Stimulated activated CD8-positive, alpha-beta memory T cell treated with anti-CD3 and anti-CD28 coated beads, Interleukin-15, amount 100 ng/mL, for 1 hour (primary cell): Measurements from ENCODE around the gene HIVEP3.

ENCODE experiments used
- DNase-seq: peaks from one replicate; pipeline ENCODE4 v3.0.0-alpha.2; 2020; ENCODE audit warnings: low read depth

The HIVEP3 gene

DNA sequence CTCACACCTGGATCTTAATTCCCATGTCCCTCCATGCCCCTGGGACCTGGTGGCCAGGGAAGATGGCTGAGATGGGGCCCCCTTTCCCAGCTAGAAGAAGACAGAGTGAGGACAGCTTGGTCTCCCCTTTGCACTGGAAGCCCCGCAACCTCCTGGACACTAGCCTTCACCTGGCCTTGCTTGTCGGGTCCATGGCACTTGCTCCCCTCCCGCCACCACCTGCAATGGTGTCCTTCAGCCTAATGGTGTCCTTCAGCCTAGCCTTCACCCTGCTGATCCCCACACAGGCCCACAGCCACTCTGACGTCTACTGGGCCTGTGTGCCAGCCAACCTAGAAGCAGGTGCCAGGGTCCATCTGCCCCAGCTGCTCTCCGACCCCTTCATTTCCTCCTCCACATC lies 388.3 kb downstream of the HIVEP3 start:
- DNase-seq: no peak

DNA sequence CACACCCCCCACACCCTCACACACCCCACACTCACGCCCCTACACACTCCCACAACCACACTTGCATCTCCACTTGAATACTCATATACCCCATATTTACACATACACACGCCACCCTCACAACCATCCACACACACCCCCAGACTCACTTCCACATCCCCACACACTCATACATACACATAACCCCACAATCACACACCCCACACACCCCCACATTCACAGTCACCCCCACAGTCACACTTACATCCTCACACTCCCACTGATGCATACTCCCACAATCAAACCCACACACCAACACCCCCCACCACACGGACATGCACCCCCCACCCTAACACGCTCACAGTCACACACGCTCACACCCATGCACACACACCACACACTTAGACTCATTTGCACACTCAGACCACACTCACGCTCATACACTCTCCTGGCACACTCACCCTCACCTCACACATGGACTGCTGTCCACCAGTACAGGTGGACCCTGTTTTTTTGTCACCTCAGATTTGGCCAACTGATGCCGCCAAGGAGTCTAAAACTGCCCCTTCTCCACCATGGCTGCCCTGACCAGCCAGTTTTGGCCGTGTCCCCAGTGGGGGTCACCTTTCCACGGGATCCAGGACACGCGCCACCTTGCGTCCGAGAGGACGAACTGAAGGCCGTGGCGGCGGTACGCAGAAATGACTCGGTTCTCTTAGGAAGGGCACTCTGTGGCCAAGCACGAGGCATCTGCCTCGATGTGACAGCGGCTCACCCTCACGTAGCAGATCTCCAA lies 388.9 kb downstream of the HIVEP3 start:
- DNase-seq: no peak

DNA sequence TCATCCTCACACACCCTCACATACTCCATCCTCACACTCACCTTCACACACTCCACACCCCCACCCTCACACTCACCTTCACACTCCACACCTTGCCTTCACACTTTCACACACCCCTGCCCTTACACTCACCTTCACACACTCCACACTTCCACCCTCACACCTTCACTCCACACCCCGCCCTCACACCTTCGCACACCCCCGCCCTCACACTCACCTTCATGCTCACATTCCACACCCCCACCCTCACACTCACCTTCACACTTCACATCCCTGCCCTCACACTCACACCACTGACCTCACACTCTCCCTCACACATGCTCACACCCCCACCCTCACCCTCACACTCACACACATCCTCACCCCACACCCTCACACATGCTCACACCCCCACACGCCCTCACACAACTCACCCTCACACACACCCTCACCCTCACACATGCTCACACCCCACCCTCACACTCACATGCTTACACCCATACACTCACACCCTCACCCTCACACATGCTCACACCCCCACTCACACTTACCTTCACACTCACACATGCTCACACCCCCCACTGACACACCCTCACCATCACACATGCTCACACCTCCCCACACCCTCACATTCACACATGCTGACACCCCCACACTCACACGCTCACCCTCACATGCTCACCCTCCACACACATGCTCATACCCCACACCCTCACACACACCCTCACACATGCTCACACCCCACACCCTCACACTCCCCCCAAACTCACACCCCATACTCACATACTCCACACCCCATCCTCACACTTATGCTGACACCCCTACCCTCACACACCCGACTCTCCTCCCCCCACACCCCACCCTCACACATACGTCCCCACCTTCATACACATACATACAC lies 389.8 kb downstream of the HIVEP3 start:
- no peak for DNase-seq

DNA sequence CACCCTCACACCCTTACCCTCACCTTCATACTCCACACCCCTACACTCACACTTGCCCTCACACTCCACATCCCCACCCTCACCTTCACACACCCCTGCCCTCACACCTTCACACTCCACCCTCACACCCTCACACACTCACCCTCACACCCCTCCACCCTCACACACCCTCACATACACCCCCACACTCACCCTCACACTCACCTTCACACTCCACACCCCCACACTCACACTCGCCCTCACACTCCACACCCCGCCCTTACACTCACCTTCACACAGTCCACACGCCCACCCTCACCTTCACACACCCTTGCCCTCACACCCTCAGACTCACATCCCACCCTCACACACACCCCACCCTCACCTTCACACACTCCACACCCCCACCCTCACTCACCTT lies 390.6 kb downstream of the HIVEP3 start:
- DNase-seq: no peak

DNA sequence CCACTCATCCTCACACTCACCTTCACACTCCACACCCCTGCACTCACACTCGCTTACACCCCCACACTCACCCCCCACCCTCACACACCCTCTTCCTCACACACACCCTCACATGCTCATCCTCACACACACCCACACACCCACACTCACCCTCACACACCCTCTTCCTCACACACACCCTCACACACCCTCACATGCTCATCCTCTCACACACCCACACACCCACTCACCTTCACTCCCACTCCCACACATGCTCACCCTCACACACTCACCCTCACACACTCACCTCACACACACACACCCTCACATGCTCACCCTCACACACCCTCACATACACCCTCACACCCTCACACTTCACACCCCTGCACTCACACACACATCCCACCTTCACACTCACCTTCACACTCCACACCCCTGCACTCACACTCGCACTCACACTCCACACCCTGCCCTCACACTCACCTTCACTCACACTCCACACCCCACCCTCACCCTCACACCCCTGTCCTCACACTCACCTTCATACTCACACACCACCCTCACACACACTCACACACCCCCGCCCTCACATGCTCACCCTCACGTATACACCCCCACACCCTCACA lies 391.7 kb downstream of the HIVEP3 start:
- no peak for DNase-seq

DNA sequence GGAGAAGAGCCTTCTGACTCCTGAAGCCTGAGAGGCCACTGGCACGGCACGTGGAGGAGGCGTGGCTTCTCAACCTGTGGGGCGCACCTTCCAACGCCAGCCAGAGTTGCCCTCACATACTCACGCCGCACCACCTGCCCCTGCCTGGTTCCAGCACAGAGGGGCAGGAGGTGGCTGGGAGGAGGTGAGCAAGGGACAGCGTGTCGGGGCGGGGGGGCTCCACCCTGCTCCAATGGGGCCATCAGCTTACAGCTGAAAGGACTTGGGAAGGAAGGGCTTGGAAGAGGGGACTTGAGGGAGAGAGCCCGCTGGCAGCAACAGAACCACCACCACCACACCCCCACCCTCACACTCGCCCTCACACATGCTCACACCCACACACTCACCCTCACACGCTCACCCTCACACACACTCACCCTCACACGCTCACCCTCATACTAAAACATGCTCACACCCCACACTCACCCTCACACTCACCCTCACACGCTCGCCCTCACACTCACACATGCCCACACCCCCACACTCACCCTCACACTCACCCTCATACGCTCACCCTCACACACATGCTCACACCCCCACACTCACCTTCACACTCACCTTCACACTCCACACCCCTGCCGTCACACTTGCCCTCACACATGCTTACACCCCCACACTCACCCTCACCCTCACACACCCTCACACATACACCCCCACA lies 392.7 kb downstream of the HIVEP3 start:
- DNase-seq: no peak

DNA sequence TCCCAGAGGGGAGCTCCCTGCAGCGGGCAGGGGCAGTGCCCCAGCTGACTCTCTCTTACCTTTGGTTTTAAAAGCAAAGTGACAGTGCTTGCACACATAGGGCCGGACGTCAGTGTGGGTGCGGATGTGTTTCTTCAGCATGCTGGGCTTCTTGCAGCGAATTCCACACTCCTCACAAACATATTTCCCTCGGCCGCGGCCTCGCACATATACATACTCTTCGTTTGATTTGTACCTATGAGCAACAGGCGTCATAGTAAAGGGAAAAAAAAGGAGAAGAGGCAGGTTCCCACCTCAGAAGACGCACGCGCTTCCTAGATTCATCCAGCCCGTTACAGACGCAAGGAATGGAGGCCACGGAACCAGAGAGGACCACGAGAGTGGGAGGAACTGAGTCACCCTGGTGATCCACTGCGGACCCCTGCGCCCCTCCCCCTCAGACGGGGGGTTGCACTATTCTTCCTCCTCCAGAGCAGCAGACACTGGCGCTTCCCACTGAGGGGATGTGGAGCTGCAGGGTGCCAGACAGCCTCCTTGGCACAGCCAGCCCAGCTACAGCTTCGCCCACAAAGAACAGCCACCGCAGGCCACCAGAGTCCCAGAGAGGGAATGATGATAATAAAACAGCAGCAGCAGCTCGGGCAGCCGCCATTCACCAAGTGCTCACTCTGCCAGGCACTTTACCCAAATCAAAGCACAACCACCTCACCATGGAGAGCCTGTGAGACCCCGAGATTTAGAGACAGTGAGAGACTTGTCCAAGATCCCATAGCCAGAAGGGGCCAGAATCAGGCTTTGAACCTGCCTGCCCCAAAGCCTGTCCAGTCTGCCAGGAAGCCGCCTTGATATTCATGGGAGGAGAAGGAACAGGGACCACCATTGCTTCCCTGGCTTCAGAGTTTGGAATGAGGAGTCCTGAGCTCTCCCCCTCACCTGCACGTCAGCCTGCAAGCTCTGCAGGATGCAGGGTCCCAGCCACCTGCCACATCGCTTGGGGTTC lies 393.7 kb downstream of the HIVEP3 start:
- no peak for DNase-seq

DNA sequence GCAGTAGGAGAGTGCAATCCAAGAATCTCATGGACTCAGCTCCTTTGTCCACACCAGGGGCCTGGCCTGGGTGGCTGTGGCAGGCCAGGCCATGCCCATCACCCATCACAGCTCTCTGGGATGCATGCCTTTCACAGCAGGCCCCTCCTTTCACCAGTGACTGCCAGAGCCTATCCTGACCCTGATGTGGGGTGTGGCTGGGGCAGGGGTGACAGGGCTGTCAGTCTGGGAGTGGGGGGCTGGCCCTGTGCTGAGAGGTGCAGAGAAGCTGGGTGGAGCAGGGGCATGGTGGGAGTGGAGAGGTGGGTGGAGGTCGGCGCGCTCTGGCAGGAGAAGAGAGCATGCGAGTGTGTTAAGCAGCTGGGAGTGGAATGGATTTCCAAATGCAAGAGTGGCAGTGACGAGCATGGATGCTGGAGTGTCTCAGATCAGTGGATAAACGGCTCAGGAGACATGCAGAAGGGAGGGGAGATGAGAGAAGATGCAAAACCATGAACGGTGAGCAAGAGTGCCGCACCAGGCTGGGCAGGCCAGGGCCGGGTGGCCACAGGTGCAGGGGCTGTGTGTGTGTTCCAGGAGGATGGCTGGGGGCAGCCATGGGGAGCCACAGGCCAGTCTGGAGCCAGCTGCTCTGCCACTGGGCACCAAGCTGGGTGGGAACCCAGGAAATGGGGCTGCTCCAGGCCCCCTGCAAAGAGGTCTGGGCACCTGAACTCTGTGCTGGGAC lies 394.6 kb downstream of the HIVEP3 start:
- DNase-seq: no peak

DNA sequence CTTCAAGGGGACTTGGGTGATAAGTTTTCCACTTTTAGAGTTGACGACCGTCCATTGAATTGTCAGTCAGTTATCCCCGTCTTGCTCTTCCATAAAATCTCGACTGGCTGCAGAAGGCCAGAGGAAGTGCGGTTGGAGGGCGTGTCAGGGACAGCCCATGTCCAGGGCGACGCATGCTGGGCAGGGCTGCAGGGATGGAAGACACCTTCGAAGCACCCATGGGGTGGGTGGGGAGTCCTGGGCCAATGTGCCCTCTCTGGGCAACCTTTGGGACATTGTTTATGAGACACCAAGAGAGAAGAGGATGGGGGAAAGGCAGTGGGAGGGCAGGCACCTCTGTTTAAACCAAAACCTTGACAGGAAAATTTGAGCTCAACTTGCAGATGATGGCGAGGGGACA lies 395.7 kb downstream of the HIVEP3 start:
- DNase-seq: no peak

DNA sequence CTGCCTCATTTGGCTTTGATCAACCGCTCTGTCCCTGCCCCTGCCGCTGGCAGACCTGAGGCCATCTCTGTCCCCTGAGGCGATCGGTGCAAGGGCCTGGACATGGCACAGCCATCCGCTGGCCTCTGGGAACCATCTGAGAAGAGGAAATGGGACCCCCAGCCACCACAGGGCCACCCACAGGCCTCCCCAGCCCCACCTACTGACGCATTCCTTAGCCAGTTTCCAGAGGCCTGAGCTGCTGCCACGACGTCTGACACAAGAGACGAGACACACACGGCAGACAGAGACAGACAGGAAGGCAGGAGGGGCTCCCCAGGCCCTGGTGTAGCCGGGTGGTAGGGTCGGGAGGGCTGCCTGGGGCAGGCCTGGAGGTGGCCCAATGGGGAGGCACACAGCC lies 397.0 kb downstream of the HIVEP3 start:
- DNase-seq: no peak

DNA sequence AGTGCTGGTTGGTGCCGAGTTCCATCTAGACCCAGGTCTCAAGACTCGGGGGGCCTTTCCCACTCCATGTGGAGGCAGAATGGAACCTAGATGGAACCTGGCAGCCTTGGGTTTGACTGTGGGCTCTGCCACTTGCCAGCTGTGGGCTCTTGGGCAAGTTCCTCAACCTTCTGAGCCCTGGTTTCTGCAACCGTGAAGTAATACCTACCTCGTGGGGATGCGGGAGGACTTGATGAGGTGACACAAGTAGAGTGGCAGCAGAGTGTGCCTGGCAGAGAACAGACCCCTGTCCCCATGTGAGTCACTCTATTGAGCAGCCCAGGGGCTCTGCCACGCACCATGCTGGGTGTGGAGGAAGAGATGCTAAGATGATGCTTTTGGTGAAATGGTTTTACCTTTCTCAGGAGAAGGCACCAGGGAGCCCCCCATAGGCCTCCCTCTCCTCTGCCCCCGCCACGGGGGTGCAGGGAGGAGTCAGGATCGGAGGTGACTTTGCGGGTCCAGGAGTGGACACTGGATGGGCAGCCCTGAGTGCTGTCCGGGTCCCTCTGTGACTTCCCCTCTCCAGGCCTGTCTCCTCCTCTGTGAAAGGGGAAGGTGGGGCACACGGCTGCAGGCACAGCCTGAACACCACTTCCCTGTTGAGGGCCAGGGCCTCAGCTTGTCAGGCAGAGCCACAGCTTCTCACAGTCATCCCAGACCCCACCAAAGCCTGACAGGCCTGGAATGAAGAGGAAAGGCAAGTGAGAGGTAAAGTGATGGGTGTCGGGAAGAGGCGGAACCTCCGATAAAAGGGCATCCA lies 397.6 kb downstream of the HIVEP3 start:
- DNase-seq: no peak

DNA sequence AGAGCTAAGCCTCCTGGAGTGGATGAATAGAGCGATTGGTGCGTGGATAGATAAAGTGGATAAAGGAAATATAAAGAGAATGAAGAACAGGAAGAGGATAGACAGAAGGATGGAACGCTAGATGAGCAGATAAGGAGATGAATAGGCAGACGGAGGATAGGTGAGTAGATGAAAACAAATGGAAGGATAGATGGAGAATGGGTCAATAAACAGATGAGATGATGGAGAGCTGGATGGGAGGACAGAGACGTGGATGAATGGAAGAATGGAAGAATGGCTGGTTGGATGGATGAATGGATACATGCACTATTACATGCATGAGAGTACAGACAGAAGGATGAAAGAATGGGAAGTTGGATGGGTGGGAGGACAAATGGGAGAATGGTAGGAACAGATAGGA lies 399.1 kb downstream of the HIVEP3 start:
- no peak for DNase-seq

DNA sequence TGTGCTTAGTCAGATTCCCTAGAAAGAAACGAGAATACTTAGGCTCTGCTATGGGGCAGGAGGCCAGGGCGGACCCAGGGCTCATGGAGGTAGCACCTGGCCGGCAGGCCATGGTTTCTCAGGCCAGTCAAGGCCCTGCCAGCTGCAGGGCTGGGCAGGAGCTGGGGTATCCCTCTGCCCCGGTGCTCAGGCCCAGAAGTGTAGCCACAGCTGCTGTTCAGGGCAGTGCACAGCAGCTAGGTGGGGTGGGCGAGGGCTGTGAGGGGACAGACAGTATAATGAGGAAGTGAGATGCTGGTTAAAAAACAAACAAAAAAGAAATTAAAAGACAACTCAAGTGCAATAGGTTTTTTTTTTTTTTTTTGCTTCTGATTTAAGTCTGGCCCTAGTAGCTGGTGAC lies 400.3 kb downstream of the HIVEP3 start:
- DNase-seq: no peak

DNA sequence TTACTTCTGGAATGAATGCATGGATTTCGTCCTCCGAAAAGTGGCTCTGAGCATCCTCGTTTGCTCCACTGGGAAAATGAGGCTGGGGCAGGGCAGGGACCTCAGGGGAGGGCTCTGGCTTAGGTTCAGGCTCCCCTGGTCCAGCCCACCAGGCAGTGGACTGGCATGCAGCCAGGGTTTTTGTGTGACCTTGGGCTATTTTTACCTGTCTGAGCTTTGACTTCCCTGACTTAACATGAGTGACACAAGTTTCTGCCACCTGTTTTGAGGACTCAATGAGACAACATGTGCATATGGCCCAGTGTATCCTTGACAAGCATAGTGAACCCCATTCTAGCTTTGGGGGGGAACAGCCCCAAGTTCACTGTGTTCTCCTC lies 401.7 kb downstream of the HIVEP3 start:
- DNase-seq: no peak

DNA sequence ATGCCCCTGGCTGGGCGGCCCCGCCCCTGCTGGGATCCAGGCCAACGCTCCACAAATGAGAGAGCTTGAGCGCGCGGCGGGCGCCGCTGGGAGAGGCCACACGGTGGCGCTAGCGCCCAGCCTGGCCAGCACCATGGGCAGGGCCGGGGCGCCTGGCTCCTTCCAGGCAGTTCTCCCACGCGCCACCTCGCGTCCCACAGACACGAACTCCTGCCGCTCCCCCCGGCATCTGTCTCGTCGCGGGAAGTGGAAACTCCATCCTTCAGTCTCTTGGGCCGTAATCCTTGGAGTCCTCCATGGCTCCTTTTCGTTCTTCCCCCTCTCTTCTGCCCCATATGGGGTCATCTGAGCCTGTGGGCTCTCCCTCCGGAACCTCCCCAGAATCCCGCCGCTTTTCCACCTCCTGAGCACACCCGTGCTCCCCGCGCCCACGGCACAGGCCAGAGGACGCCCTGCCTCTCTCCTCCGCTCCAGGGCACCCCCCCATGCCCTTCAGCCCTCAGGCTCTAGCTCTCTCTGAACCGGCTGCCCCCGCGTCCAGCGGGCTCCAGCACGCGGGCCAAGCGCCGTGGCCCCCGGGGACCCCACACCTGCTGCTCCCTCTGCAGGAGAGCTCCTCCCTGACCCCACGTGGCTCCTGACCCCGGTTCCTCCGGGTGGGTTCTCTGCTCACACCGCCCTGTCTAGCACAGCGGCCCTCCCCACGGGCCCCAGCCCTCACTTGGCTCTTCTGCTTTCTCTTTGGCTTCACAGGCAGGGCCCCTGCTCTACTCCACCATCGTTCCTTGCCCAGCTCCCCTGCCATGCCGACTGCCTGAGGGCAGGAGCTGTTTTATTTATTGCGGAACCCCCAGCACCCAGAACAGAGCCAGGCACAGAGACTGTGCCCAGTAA lies 402.3 kb downstream of the HIVEP3 start:
- DNase-seq: peak; percentile 22

DNA sequence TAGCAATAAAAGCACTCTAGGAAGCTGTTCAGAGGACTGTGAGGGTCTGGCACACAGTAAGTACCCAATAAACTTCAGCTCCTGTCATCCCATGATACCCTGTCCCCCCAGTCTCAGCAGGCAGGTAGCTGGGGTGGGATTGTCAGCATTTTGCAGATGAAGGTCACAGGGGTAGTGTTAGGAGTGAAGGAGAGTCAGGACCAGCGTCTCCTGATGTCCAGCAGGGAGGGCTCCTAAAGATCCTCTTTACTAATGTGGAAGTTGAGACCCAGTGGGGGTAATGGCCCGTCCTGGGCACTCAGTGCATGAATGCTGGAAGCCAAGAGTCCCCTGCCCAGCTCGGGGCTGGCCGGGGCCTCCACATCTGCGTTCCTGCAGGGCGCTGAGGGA lies 402.9 kb downstream of the HIVEP3 start:
- no peak for DNase-seq

DNA sequence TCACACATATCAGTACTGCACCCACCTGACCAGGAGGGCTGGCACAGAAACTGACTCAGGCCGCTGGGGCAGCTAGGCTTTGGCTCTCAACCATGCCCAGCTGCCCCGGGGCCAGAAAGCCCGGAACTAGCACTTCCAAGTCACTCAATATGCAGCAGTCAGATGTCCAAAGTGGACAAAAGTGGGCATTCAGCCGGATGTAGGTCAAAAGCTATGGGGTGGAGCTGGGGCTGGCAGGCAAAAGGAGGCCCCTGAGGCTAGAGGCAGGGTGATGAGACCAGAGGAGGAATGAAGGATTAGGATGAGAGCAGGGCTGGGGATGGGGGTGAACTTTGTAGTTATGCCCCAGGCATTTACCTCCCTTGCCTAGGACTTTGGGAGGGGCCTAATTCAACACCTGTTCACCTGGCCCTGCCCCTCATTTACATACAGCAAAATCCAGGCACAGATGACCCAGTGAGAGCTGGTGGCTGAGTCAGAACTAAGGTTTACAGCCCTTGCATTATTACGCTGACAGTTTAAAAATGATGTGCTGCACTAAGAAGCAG lies 403.5 kb downstream of the HIVEP3 start:
- DNase-seq: no peak

DNA sequence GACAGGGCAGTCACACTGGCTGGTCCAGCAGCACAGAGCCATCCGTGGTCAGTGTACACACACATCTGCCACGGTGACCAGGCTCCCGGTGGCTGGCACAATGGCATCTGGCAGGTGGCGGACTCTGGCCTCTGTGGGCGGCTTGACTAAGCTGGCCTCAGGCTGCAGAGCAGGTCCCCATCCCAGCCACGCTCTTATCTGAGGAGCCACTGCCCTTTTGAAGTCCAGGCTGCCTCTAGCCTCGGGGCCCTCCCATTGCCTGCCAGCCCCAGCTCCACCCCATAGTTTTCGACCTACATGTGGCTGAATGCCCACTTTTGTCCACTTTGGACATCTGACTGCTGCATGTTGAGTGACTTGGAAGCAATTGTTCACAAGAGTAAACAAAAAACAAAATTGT lies 404.3 kb downstream of the HIVEP3 start:
- DNase-seq: no peak
